Measurements from ENCODE around the gene AADACL2.

DNA sequence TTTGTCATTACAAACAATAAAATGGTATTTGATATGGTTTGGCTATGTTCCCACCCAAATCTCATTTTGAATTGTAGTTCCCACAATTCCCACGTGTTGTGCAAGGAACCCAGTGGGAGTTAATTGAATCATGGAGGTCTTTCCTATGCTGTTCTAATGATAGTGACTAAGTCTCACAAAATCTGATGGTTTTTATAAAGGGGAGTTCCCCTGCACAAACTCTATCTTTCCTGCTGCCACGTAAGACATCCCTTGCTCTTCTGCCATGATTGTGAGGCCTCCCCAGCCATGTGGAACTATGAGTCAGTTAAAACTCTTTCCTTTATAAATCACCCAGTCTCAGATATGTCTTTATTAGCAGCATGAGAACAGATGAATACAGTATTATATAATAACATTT, 64.7 kb downstream of the AADACL2 start:
- TF ChIP-seq EZH2 (IDR thresholded peaks at IDR 0.05; ENCODE audit: insufficient read depth, poor library complexity, severe bottlenecking) (no peak), EZH2phosphoT487 (IDR thresholded peaks at IDR 0.05; ENCODE audit: insufficient read depth, low read depth) (no peak)
